Neural crest cell (in vitro differentiated cells): ENCODE data around the gene FAS. TPM values are rescaled to one million over a fixed set of nuclear protein-coding genes. Genes with fewer than 3 reads are reported as not detected.

ENCODE experiments used
- DNase-seq: peaks from one replicate; pipeline ENCODE4 v3.0.0; 2021; ENCODE audit warnings: low read depth, mixed read lengths, low spot score
- H3K27ac Mint-ChIP-seq: one replicate; pipeline ENCODE4 v1.8.0; 2021; ENCODE audit warnings: mild to moderate bottlenecking, mixed read lengths; ENCODE audit not compliant: unreplicated experiment
- H3K27me3 Mint-ChIP-seq: 2 replicates; pipeline ENCODE4 v1.8.0; 2021; ENCODE audit warnings: low read depth, mild to moderate bottlenecking, mixed read lengths
- H3K36me3 Mint-ChIP-seq: 2 replicates; pipeline ENCODE4 v1.8.0; 2021; ENCODE audit warnings: low read depth, mild to moderate bottlenecking, mixed read lengths
- H3K4me1 Mint-ChIP-seq: 2 replicates; pipeline ENCODE4 v1.8.0; 2021; ENCODE audit warnings: mixed read lengths
- H3K4me3 Mint-ChIP-seq: one replicate; pipeline ENCODE4 v1.8.0; 2021; ENCODE audit warnings: mild to moderate bottlenecking, mixed read lengths
- H3K9me3 Mint-ChIP-seq: 2 replicates; pipeline ENCODE4 v1.8.0; 2021; ENCODE audit warnings: mixed read lengths
- total RNA-seq: library from RNA; stranded (reverse); gene quantifications from 2 replicates; pipeline ENCODE4 v1.2.1, GENCODE V29; 2021
- TF ChIP-seq, protein P1 (sequence below): fragments of 200-600 bp; sonication (generic); conservative IDR thresholded peaks from 2 replicates; pipeline ENCODE4 v1.5.0; 2021; ENCODE audit warnings: antibody characterized with exemption, mild to moderate bottlenecking

Gene FAS
- total RNA-seq, 1 donor from 2014 or later, result 2.3 TPM

DNA sequence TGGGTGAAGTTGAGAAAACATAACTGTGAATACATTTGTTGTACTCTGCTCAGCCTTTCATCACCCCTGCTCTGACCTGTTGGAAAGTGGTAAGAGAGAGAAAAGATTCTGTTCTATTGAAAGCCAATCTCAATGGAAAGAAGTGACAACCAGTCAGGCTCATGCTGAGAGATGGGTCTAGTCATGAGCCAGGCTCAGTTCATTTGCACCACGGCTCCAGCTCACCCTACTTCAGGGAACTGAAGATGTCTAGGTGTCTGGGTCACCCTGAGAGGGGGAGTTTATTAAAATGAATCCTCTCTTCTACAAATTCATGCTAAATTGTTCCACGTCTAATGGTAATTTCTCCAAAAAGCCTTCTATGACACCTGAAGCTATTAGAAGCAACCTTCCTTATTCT is 12.1 kb upstream of the FAS start:
- no peak for DNase-seq
- TF ChIP-seq, protein P1, sequence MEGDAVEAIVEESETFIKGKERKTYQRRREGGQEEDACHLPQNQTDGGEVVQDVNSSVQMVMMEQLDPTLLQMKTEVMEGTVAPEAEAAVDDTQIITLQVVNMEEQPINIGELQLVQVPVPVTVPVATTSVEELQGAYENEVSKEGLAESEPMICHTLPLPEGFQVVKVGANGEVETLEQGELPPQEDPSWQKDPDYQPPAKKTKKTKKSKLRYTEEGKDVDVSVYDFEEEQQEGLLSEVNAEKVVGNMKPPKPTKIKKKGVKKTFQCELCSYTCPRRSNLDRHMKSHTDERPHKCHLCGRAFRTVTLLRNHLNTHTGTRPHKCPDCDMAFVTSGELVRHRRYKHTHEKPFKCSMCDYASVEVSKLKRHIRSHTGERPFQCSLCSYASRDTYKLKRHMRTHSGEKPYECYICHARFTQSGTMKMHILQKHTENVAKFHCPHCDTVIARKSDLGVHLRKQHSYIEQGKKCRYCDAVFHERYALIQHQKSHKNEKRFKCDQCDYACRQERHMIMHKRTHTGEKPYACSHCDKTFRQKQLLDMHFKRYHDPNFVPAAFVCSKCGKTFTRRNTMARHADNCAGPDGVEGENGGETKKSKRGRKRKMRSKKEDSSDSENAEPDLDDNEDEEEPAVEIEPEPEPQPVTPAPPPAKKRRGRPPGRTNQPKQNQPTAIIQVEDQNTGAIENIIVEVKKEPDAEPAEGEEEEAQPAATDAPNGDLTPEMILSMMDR, result no peak
- Mint-ChIP-seq H3K4me1 (peaks cover 5% of the 10 kb centered on the region), H3K36me3 (no peaks in the 10 kb centered on the region), H3K27ac (no peak overlapping the region), H3K27me3 (no peaks in the 10 kb centered on the region), H3K9me3 (no peaks in the 10 kb centered on the region), H3K4me3 (no peak overlapping the region)

DNA sequence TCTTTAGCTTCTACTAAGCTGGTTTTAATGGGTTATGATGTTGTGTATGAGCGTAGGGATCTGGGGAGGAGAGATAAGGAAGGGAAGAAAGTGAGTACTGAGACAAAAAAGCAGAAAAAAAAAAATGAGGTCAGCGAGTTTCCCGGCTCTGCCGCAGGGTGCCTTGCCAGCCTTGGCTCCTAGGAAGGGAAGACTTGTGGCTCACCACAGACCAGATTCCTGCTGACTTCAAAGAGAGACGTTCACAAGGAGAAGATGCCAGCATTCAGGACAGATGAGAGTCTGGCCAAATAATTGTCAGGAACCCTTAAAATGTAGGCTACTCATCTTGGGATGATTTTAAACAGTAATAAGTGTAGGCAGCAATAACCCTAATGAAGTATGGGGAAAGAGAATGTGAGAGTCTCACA is 11.4 kb upstream of the FAS start:
- no peak overlapping the region for H3K27ac Mint-ChIP-seq
- TF ChIP-seq, protein P1, result no peak
- no peak overlapping the region for H3K4me3 Mint-ChIP-seq
- peaks cover 5% of the 10 kb centered on the region for H3K4me1 Mint-ChIP-seq
- H3K36me3 Mint-ChIP-seq, result no peaks in the 10 kb centered on the region
- no peaks in the 10 kb centered on the region for H3K9me3 Mint-ChIP-seq
- DNase-seq, result no peak
- H3K27me3 Mint-ChIP-seq, result no peaks in the 10 kb centered on the region

DNA sequence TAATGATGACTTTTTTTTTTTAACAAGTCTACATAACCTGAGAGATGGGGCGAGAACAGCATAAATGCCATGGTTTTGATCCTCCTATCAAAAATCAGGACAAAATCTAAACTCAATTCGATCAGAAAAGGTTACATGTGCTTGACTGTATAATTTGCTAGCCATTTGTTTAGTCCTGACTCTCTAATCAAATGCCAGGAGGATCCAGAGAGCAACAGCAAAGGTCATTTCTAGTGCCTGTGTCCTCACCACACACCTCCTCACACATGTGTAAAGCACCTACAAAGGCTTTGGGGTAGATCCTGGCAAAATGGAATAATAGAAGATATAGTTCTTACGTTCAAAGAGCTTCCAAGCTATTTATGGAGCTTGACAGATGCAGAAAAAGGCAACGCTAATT is 11.0 kb upstream of the FAS start:
- Mint-ChIP-seq H3K4me3 (no peak overlapping the region), H3K36me3 (no peaks in the 10 kb centered on the region), H3K27ac (no peak overlapping the region), H3K9me3 (no peaks in the 10 kb centered on the region), H3K4me1 (peaks cover 5% of the 10 kb centered on the region), H3K27me3 (no peaks in the 10 kb centered on the region)
- DNase-seq, result no peak
- TF ChIP-seq, protein P1, result no peak

DNA sequence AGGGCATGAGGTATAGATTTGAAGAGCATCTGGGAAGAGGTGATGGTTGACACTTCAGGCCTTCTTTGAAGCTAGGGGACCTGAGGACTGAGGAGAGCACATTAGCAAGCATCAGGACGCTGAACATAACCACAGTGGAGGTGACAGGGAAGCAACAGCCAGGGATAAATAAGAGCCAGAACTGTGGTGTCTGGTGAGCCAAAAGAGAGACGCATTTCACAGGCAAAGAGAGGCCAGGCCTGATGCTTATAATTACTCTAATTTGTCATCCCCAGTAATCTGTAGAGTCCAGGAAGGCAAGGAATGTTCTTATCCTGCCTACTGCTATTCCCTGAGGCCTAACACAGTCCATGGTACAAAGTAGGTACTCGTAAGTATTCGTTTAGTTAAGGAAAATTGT is 10.4 kb upstream of the FAS start:
- DNase-seq, result no peak
- H3K27me3 Mint-ChIP-seq, result no peaks in the 10 kb centered on the region
- no peak overlapping the region for H3K4me3 Mint-ChIP-seq
- TF ChIP-seq, protein P1, result no peak
- H3K4me1 Mint-ChIP-seq, result peaks cover 5% of the 10 kb centered on the region
- H3K9me3 Mint-ChIP-seq, result no peaks in the 10 kb centered on the region
- H3K27ac Mint-ChIP-seq, result no peak overlapping the region
- no peaks in the 10 kb centered on the region for H3K36me3 Mint-ChIP-seq

DNA sequence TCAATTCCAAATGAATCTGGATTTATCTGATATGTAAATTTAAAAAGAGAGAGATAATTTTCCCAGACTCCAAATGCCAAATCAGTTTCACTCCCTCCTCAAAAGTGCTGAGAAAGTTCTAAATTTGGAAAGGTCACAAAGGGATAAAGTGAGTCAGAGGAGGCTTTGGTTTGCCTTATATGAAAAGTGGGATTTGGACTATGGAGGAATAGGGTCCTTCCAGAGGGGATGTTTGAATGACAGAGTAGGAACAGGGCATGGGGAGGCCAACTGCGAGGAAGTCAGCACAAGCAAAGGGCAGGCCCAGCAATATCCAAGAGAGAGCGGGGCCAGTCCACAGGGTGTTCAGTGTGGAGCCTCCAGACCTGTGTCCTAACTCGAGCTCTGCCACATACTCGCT is 9.8 kb upstream of the FAS start:
- Mint-ChIP-seq H3K4me1 (peaks cover 5% of the 10 kb centered on the region), H3K27ac (no peak overlapping the region), H3K36me3 (no peaks in the 10 kb centered on the region), H3K27me3 (no peaks in the 10 kb centered on the region), H3K9me3 (no peaks in the 10 kb centered on the region), H3K4me3 (no peak overlapping the region)
- TF ChIP-seq, protein P1, result no peak
- no peak for DNase-seq

DNA sequence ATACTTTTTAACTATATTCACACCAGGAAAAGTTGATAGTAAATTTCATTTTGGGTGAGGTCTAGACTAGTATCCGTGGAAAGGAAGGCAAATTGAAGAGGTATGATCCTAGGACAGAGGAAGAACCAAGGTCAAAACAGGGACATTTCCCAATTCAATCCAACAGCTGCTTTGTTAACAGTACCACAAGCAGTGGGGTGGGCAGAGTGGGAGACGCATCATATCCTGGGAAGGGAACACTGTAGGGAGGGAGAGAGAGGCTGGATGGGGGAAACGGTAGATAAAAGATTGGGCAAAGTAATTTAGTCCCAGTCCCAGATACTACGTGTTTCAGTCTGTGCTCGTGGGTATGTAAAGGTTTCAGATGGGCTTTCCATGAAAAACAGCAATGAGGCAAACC is 9.2 kb upstream of the FAS start:
- TF ChIP-seq, protein P1, result no peak
- no peak for DNase-seq
- H3K4me1 Mint-ChIP-seq, result peaks cover 5% of the 10 kb centered on the region
- no peaks in the 10 kb centered on the region for H3K9me3 Mint-ChIP-seq
- no peaks in the 10 kb centered on the region for H3K27me3 Mint-ChIP-seq
- no peaks in the 10 kb centered on the region for H3K36me3 Mint-ChIP-seq
- no peak overlapping the region for H3K27ac Mint-ChIP-seq
- H3K4me3 Mint-ChIP-seq, result no peak overlapping the region
